K562 treated with DMSO at 1 percent for 24 hours (cell line): ENCODE measurements around the gene C6. TPM values are rescaled to one million over a fixed set of nuclear protein-coding genes. Genes with fewer than 3 reads are reported as not detected.

Experiments used
- total RNA-seq: library from RNA; unstranded; fragments of 300-600 nt; gene quantifications from 2 replicates; pipeline ENCODE4 v1.2.3, GENCODE V29; 2022; ENCODE audit warnings: low read depth; ENCODE audit not compliant: insufficient read depth

C6 gene
- not detected in 2 replicates for total RNA-seq

GRCh38 chr5:41213340-41213739 is at the start of gene C6:
TSS of gene C6 (minus strand) at chr5:41213532. CDS start at chr5:41203230, 10,302 bp downstream.

Other genes with a start within 250 kb of the C6 start
- not detected in 2 replicates for gene MROH2B, start 142.2 kb downstream of the C6 start, total RNA-seq